Uterus (tissue), 2 donors: ENCODE results near the gene P2RY8.

ENCODE experiments used
- POLR2A ChIP-seq, 2 donors: fragments of 450-650 bp; IDR thresholded peaks; one replicate each; pipeline ENCODE4 v1.6.1; 2016; ENCODE audit warnings: antibody characterized with exemption in 2 of 2, mild to moderate bottlenecking in 1 of 2, moderate library complexity in 1 of 2
- TF ChIP-seq, protein P1 (sequence below), 4 experiments: fragments of 200-600 bp in 2 of 4; fragments of 450-650 bp in 2 of 4; sonication (generic) in 2 of 4; IDR thresholded peaks; one replicate each; pipeline ENCODE4 v1.5.1; 2016 to 2019; ENCODE audit warnings: antibody characterized with exemption in 4 of 4, mild to moderate bottlenecking in 2 of 4, moderate library complexity in 1 of 4

DNA sequence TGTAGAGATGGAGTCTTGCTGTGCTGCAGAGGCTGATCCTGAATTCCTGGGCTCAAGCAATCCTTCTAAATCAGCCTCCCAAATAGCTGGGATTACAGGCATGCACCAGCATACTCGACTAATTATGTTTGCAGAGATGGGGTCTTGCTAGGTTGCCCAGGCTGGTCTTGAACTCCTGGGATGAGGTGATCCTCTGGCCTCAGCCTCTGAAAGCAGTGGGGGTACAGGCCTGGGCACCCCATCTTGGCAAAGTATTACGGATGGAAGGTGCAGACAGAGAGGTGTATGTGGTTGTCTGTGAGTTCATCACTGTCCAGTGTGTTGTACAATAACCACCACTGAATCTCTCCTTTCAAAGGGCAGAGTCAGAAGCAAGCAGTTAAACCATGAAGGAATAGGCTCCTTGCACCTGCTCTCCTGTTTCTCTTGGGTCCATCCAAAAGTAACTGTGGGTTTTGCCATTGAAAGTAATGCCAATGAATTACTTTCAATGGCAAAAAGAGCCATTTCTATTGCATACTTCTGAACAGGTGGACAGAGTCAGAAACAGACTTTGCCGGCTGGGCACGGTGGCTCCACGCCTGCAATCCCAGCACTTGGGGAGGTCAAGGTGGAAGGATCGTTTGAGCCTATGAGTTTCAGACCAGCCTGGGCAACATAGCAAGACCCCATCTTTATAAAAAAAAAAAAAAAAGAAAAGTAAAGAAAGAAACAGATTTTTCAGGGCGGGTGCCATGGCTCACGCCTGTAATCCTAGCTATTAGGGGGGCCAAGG lies 47.4 kb upstream of the P2RY8 start:
- TF ChIP-seq POLR2A (IDR thresholded peaks at IDR 0.05), result no peak
- TF ChIP-seq, protein P1, sequence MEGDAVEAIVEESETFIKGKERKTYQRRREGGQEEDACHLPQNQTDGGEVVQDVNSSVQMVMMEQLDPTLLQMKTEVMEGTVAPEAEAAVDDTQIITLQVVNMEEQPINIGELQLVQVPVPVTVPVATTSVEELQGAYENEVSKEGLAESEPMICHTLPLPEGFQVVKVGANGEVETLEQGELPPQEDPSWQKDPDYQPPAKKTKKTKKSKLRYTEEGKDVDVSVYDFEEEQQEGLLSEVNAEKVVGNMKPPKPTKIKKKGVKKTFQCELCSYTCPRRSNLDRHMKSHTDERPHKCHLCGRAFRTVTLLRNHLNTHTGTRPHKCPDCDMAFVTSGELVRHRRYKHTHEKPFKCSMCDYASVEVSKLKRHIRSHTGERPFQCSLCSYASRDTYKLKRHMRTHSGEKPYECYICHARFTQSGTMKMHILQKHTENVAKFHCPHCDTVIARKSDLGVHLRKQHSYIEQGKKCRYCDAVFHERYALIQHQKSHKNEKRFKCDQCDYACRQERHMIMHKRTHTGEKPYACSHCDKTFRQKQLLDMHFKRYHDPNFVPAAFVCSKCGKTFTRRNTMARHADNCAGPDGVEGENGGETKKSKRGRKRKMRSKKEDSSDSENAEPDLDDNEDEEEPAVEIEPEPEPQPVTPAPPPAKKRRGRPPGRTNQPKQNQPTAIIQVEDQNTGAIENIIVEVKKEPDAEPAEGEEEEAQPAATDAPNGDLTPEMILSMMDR (IDR thresholded peaks at IDR 0.05), result no peak
